ENCODE measurements around the gene RNFT2. TPM values are rescaled to one million over a fixed set of nuclear protein-coding genes. Genes with fewer than 3 reads are reported as not detected.

RNFT2 gene
- total and polyA plus RNA-seq, 12 donors: 0.46 to 2.2 (median 1.6) TPM

DNA sequence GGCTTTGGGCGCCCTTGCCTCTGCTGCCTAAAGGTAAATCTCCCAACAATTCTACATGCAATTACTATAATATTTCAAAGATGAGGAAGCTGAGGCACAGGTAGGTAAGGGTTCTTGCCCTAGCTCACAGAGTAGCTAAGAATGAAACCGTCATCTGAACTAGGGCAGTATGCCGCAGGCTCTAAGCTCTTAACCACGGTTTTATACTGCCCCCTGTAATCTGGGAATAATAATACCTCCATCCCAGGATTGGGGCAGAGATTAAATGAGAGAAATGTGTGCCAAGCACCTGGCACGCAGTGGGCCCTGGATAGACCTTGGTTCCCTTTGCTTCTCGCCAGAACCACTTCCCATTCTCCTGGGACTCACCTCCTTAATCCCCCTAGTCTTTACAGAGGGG is 144.6 kb downstream of the RNFT2 start:
- intact Hi-C loops (cut with DNase I): loop anchor here in 7 of 10 donors (2.0 to 10.0 kb wide), 4 partner anchors 175 to 180 kb away; no protein-coding TSS in a partner anchor
- H3K27me3 ChIP-seq: peaks cover 7 to 72% (median 58%) of the 10 kb centered on the region in 7 donors
- no peaks in the 10 kb centered on the region for H3K36me3 ChIP-seq
- TF ChIP-seq, protein P1, sequence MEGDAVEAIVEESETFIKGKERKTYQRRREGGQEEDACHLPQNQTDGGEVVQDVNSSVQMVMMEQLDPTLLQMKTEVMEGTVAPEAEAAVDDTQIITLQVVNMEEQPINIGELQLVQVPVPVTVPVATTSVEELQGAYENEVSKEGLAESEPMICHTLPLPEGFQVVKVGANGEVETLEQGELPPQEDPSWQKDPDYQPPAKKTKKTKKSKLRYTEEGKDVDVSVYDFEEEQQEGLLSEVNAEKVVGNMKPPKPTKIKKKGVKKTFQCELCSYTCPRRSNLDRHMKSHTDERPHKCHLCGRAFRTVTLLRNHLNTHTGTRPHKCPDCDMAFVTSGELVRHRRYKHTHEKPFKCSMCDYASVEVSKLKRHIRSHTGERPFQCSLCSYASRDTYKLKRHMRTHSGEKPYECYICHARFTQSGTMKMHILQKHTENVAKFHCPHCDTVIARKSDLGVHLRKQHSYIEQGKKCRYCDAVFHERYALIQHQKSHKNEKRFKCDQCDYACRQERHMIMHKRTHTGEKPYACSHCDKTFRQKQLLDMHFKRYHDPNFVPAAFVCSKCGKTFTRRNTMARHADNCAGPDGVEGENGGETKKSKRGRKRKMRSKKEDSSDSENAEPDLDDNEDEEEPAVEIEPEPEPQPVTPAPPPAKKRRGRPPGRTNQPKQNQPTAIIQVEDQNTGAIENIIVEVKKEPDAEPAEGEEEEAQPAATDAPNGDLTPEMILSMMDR (IDR thresholded peaks at IDR 0.05): peak in 6 of 9 donors; percentile 29 to 51 (median 40)
- H3K9me3 ChIP-seq: no peaks in the 10 kb centered on the region
- peaks cover 8 to 43% (median 32%) of the 10 kb centered on the region in 9 donors for H3K4me1 ChIP-seq
- WGBS, 2 donors: 31 to 37% methylated on average over 6 of the region's 6 CpGs
- H3K27ac ChIP-seq: no peak overlapping the region
- H3K4me3 ChIP-seq: no peak overlapping the region
- DNase-seq (no peak), ATAC-seq (peak in 6 of 8 donors; percentile 39 to 58 (median 53))

DNA sequence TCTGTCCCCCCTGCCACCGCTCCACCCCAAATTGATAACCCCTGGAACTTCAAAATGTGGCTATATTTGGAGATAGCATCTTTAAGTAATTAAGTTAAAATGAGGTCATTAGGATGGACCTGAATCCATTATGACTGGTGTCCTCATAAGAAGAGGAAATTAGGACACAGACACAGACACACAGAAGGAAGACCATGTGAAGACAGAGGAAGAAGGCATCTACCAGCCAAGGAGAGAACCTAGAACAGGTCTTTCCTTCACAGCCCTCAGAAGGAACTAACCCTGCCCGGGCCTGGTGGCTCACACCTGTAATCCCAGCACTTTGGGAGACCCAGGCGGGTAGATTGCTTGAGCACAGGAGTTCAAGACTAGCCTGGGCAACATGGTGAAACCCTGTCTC is 146.8 kb downstream of the RNFT2 start:
- no peak for ATAC-seq
- peaks cover 0 to 51% (median 37%) of the 10 kb centered on the region in 7 donors for H3K27me3 ChIP-seq
- no peak overlapping the region for H3K4me3 ChIP-seq
- peaks cover 8 to 26% (median 17%) of the 10 kb centered on the region in 9 donors for H3K4me1 ChIP-seq
- 86 to 95% methylated on average over 3 of the region's 3 CpGs for WGBS, 2 donors
- H3K27ac ChIP-seq: no peak overlapping the region
- no peaks in the 10 kb centered on the region for H3K36me3 ChIP-seq
- no peak for DNase-seq
- intact Hi-C loops (cut with DNase I): loop anchor here in 5 of 10 donors (5.0 to 10.0 kb wide), 3 partner anchors 178 to 183 kb away; no protein-coding TSS in a partner anchor
- H3K9me3 ChIP-seq: no peaks in the 10 kb centered on the region
- TF ChIP-seq, protein P1 (IDR thresholded peaks at IDR 0.05): no peak

DNA sequence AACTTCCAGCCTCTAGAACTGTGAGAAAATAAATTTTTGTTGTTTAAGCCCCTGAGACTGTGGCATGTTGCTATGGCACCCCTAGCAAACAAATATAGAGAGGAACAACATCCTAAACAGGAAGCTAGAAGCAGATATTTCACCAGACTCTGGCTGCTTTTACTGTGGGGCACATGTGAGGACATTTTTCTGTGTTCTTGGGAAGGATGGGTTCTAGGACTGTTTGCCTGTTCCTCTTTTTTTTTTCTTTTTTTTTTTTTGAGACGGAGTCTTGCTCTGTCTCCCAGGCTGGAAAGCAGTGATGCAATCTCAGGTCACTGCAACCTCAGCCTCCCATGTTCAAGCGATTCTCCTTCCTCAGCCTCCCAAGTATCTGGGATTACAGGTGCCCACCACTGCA is 147.4 kb downstream of the RNFT2 start:
- Histone ChIP-seq H3K36me3 (no peaks in the 10 kb centered on the region), H3K4me3 (no peak overlapping the region), H3K27me3 (peaks cover 0 to 44% (median 31%) of the 10 kb centered on the region in 7 donors), H3K27ac (no peak overlapping the region), H3K9me3 (peaks cover 0 to 5% (median 0%) of the 10 kb centered on the region in 11 donors), H3K4me1 (peaks cover 8 to 21% (median 13%) of the 10 kb centered on the region in 9 donors)
- TF ChIP-seq, protein P1 (IDR thresholded peaks at IDR 0.05): no peak
- intact Hi-C loops (cut with DNase I): loop anchor here in 2 of 10 donors (10.0 kb wide), 1 partner anchor 181 kb away; no protein-coding TSS in a partner anchor
- ATAC-seq (no peak), DNase-seq (no peak)
- 83 to 84% methylated on average over 2 of the region's 2 CpGs for WGBS, 2 donors

DNA sequence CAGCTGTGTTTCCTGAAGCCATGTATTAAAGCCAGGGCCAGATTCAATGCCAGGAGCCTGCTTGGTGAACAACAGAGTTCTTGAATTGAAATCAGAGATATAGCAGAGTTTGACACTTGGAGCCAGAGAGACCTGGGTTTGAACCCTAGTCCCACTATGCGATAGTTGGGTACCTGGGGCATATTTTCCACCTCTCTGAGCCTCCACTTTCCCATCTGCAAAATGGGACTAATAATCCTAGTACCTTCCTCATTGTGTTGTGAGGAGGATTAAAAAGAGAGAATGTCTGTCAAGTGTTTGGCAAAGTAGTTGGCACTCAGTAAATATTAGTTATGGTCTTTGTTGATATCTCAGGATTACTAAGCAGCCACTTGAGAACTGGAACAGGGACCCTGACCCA is 149.1 kb downstream of the RNFT2 start:
- intact Hi-C loops (cut with DNase I): loop anchor here in 2 of 10 donors (10.0 kb wide), 1 partner anchor 182 kb away; no protein-coding TSS in a partner anchor
- H3K36me3 ChIP-seq: no peaks in the 10 kb centered on the region
- TF ChIP-seq, protein P1 (IDR thresholded peaks at IDR 0.05): no peak
- peaks cover 0 to 7% (median 0%) of the 10 kb centered on the region in 11 donors for H3K9me3 ChIP-seq
- 83 to 94% methylated on average over 1 of the region's 1 CpG for WGBS, 2 donors
- DNase-seq: no peak
- no peak for ATAC-seq
- H3K27ac ChIP-seq: no peak overlapping the region
- peaks cover 0 to 28% (median 17%) of the 10 kb centered on the region in 7 donors for H3K27me3 ChIP-seq
- peaks cover 0 to 7% (median under 1%) of the 10 kb centered on the region in 9 donors for H3K4me1 ChIP-seq
- no peak overlapping the region for H3K4me3 ChIP-seq

All from heart right ventricle (tissue), 16 donors.